Measurements from ENCODE around the gene ZFP64. TPM values are rescaled to one million over a fixed set of nuclear protein-coding genes. Genes with fewer than 3 reads are reported as not detected.
A peak's percentile ranks its signal among the peaks of the same experiment; 100 is the strongest.

The ZFP64 gene
- total RNA-seq, 5 donors from 2014 or later (not counting 1 experiment from before 2014, with no cell fraction given): 8.1 to 12.1 (median 11.7) TPM

DNA sequence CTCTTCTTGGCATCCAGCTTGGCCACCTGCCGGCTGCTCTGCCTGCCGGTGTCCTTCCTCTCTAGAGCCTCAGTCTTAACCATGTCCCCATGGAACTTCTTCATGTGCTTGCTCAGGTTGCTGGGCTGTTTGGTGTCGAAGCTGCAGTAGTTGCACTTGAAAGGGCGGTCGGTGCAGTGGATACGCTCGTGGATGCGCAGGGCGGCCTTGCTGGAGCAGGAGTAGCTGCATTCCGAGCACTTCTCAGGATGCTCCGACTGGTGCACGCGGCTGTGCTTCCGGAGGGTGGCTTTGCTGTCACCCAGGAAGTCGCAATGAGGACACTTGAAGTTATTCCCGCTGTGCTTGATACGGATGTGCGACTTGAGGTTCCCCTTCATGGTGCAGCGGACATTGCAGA lies 38.7 kb downstream of the ZFP64 start:
- no peaks in the 10 kb centered on the region for H3K4me1 ChIP-seq (ENCODE audit: control insufficient read depth in 1 of 2, extremely low read depth in 1 of 2, insufficient read depth in 2 of 2, low read length in 2 of 2)
- DNase-seq (no peak), ATAC-seq (replicated peaks in 1 of 4) (no peak)
- Mint-ChIP-seq H3K4me3 (no peak overlapping the region), H3K36me3 (peaks cover 49% of the 10 kb centered on the region), H3K27me3 (no peaks in the 10 kb centered on the region), H3K27ac (no peak overlapping the region), H3K9me3 (no peaks in the 10 kb centered on the region), H3K4me1 (no peaks in the 10 kb centered on the region)
- no peak overlapping the region for H3K27ac ChIP-seq (ENCODE audit: low read length)
- no peaks in the 10 kb centered on the region for H3K27me3 ChIP-seq (replicated peaks in 1 of 2; ENCODE audit: control insufficient read depth in 2 of 2, extremely low read depth in 1 of 2, insufficient read depth in 2 of 2, low read length in 1 of 2)
- WGBS (ENCODE audit: insufficient coverage): 98% methylated on average over 19 of the region's 19 CpGs
- POLR2A ChIA-PET: no interaction called here
- no peak overlapping the region for H3K4me3 ChIP-seq (ENCODE audit: control insufficient read depth in 1 of 2, extremely low read depth in 1 of 2, low read length in 1 of 2)
- peaks cover 16 to 18% of the 10 kb centered on the region in 2 donors for H3K36me3 ChIP-seq (ENCODE audit: control insufficient read depth in 2 of 2, extremely low read depth in 1 of 2, insufficient read depth in 1 of 2, low read length in 1 of 2)
- H3K9me3 ChIP-seq: no peaks in the 10 kb centered on the region
- CTCF ChIA-PET: no interaction called here

DNA sequence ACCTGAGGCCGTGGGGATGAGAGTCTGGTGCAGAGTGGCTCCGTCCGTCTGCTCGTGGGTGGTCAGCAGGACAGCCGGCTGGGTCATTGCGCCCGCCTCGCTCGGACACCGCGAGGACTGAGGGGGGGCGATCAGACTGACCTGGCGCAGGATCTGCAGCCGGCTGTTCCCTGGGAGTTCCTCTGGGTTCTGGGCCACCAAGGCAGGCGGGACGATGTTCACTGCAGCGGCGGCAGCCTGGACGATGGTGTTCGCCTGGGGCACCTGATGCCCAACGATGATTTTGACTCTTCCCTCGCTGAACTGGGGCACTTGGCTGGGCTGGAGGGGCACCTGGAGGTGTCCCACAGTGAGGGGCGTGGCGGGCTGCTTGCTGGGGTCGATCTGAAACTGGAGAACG lies 39.2 kb downstream of the ZFP64 start:
- ChIA-PET CTCF (no interaction called here), POLR2A (no interaction called here)
- Mint-ChIP-seq H3K4me1 (no peaks in the 10 kb centered on the region), H3K27ac (no peak overlapping the region), H3K27me3 (no peaks in the 10 kb centered on the region), H3K36me3 (peaks cover 45% of the 10 kb centered on the region), H3K4me3 (no peak overlapping the region), H3K9me3 (no peaks in the 10 kb centered on the region)
- ATAC-seq (replicated peaks in 1 of 4) (no peak), DNase-seq (no peak)
- Histone ChIP-seq H3K9me3 (no peaks in the 10 kb centered on the region), H3K4me1 (ENCODE audit: control insufficient read depth in 1 of 2, extremely low read depth in 1 of 2, insufficient read depth in 2 of 2, low read length in 2 of 2) (no peaks in the 10 kb centered on the region), H3K27ac (ENCODE audit: low read length) (no peak overlapping the region), H3K36me3 (ENCODE audit: control insufficient read depth in 2 of 2, extremely low read depth in 1 of 2, insufficient read depth in 1 of 2, low read length in 1 of 2) (peaks cover 14 to 17% of the 10 kb centered on the region in 2 donors), H3K27me3 (replicated peaks in 1 of 2; ENCODE audit: control insufficient read depth in 2 of 2, extremely low read depth in 1 of 2, insufficient read depth in 2 of 2, low read length in 1 of 2) (no peaks in the 10 kb centered on the region), H3K4me3 (ENCODE audit: control insufficient read depth in 1 of 2, extremely low read depth in 1 of 2, low read length in 1 of 2) (no peak overlapping the region)
- WGBS (ENCODE audit: insufficient coverage): 95% methylated on average over 26 of the region's 26 CpGs

DNA sequence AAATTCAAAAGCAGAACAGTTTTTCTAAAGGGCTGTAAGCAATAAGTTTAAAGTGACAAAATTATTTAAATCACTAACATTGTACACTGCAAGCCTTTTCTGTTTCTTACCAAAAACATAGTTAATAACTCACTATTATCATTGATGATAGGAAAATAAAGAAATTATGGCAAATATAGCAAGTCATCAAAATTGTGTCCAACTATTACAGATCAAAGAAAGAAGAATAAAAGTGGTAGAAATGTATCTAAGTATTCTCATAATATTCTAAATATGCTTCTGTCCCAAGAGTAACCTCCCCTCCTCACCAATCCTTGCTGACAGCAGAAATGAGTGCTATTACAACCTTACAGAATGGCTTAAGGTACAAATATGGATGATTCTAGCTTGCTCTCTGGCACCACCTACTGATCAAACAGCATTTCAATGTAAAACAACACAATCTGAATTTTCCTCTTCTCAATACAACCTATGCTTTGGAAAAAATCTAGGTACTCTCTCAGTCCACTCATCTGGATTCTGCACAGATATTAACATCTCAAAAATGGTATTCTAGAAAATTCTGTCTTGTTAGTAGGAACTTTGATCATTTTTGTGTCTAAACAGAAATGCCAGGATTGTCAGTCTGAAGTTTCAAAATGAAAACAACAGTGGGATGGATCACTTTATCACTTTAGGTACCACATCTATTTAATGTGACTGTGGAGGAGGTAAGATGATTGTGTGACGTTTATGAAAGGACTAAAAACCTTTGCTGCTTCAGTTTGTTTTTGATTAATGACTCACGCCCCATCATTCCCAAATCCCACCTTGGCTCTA lies 40.9 kb downstream of the ZFP64 start:
- Histone ChIP-seq H3K4me3 (ENCODE audit: control insufficient read depth in 1 of 2, extremely low read depth in 1 of 2, low read length in 1 of 2) (no peak overlapping the region), H3K27me3 (replicated peaks in 1 of 2; ENCODE audit: control insufficient read depth in 2 of 2, extremely low read depth in 1 of 2, insufficient read depth in 2 of 2, low read length in 1 of 2) (no peaks in the 10 kb centered on the region), H3K4me1 (ENCODE audit: control insufficient read depth in 1 of 2, extremely low read depth in 1 of 2, insufficient read depth in 2 of 2, low read length in 2 of 2) (no peaks in the 10 kb centered on the region), H3K27ac (ENCODE audit: low read length) (no peak overlapping the region), H3K36me3 (ENCODE audit: control insufficient read depth in 2 of 2, extremely low read depth in 1 of 2, insufficient read depth in 1 of 2, low read length in 1 of 2) (peaks cover 14 to 15% of the 10 kb centered on the region in 2 donors), H3K9me3 (no peaks in the 10 kb centered on the region)
- WGBS (ENCODE audit: insufficient coverage): no CpG with 5 or more reads among the region's 2 CpGs
- Mint-ChIP-seq H3K27ac (peak overlapping the region in 1 of 2 donors; percentile 0), H3K27me3 (no peaks in the 10 kb centered on the region), H3K4me3 (no peak overlapping the region), H3K4me1 (no peaks in the 10 kb centered on the region), H3K36me3 (peaks cover 32% of the 10 kb centered on the region), H3K9me3 (no peaks in the 10 kb centered on the region)
- POLR2A ChIA-PET: no interaction called here
- CTCF ChIA-PET: interaction anchor here (0.5 to 2.2 kb wide), 4 partner anchors 22 to 1977 kb away, joined by 3 to 19 read pairs (median 6); no protein-coding TSS in a partner anchor
- DNase-seq (peak in 7 of 35 experiments; percentile 3 to 58 (median 12)), ATAC-seq (replicated peaks in 1 of 4) (peak in 2 of 4 experiments; percentile 45 to 60)

DNA sequence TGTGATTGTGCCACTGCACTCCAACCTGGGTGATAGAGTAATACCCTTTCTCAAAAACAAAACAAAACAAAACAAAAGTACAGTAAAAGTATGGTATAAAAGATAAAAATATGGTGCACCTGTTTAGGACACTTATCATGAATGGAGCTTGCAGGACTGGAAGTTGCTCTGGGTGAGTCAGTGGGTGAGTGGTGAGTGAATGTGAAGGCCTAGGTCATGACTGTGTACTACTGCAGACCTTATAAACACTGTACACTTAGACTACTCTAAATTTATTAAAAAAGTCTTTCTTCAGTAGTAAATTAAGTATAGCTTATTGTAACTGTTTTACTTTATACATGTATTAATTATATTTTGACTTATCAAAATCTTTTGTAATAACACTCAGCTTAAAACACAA lies 46.0 kb downstream of the ZFP64 start:
- CTCF ChIA-PET: interaction anchor here in 1 of 2 donors (0.8 kb wide), 1 partner anchor 17 kb away, joined by 4 read pairs; no protein-coding TSS in a partner anchor
- peaks cover 17% of the 10 kb centered on the region for H3K36me3 Mint-ChIP-seq
- no peak for DNase-seq
- POLR2A ChIA-PET: no interaction called here
- Histone ChIP-seq H3K9me3 (no peaks in the 10 kb centered on the region), H3K27ac (ENCODE audit: low read length) (no peak overlapping the region), H3K36me3 (ENCODE audit: control insufficient read depth in 2 of 2, extremely low read depth in 1 of 2, insufficient read depth in 1 of 2, low read length in 1 of 2) (no peaks in the 10 kb centered on the region), H3K4me1 (ENCODE audit: control insufficient read depth in 1 of 2, extremely low read depth in 1 of 2, insufficient read depth in 2 of 2, low read length in 2 of 2) (no peaks in the 10 kb centered on the region), H3K4me3 (ENCODE audit: control insufficient read depth in 1 of 2, extremely low read depth in 1 of 2, low read length in 1 of 2) (no peak overlapping the region), H3K27me3 (replicated peaks in 1 of 2; ENCODE audit: control insufficient read depth in 2 of 2, extremely low read depth in 1 of 2, insufficient read depth in 2 of 2, low read length in 1 of 2) (no peaks in the 10 kb centered on the region)
- no peak overlapping the region for H3K27ac Mint-ChIP-seq
- no peaks in the 10 kb centered on the region for H3K27me3 Mint-ChIP-seq
- H3K9me3 Mint-ChIP-seq: no peaks in the 10 kb centered on the region
- H3K4me1 Mint-ChIP-seq: peaks cover 0 to 5% (median 3%) of the 10 kb centered on the region in 3 donors
- no peak overlapping the region for H3K4me3 Mint-ChIP-seq
- no peak for ATAC-seq (replicated peaks in 1 of 4)

DNA sequence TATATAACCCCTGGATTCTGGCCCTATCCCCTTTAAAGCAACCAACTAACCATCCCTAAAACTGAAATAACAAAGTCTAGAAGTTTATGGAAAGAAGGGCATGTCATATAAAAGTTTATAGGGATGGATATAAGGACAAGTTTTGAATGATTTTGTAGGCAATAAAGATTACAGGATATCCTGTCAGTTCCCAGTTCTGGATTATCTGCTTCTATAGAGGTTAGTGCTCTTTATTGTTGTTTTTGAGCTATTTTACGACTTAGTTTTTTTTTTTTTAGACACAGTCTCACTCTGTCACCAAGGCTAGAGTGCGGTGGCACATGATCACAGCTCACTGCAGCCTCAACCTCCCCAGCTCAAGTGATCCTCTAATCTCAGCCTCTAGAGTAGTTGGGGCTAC lies 48.3 kb downstream of the ZFP64 start:
- Mint-ChIP-seq H3K27me3 (no peaks in the 10 kb centered on the region), H3K4me1 (peaks cover 0 to 5% (median 3%) of the 10 kb centered on the region in 3 donors), H3K27ac (no peak overlapping the region), H3K4me3 (no peak overlapping the region), H3K36me3 (peaks cover 24% of the 10 kb centered on the region), H3K9me3 (no peaks in the 10 kb centered on the region)
- H3K36me3 ChIP-seq (ENCODE audit: control insufficient read depth in 2 of 2, extremely low read depth in 1 of 2, insufficient read depth in 1 of 2, low read length in 1 of 2): no peaks in the 10 kb centered on the region
- POLR2A ChIA-PET: no interaction called here
- no peak overlapping the region for H3K4me3 ChIP-seq (ENCODE audit: control insufficient read depth in 1 of 2, extremely low read depth in 1 of 2, low read length in 1 of 2)
- ATAC-seq (replicated peaks in 1 of 4) (no peak), DNase-seq (no peak)
- H3K4me1 ChIP-seq (ENCODE audit: control insufficient read depth in 1 of 2, extremely low read depth in 1 of 2, insufficient read depth in 2 of 2, low read length in 2 of 2): no peaks in the 10 kb centered on the region
- CTCF ChIA-PET: interaction anchor here in 1 of 2 donors (0.6 kb wide), 1 partner anchor 1206 kb away, joined by 3 read pairs; no protein-coding TSS in a partner anchor
- H3K9me3 ChIP-seq: no peaks in the 10 kb centered on the region
- H3K27ac ChIP-seq (ENCODE audit: low read length): no peak overlapping the region
- WGBS (ENCODE audit: insufficient coverage): no CpG with 5 or more reads among the region's 2 CpGs
- no peaks in the 10 kb centered on the region for H3K27me3 ChIP-seq (replicated peaks in 1 of 2; ENCODE audit: control insufficient read depth in 2 of 2, extremely low read depth in 1 of 2, insufficient read depth in 2 of 2, low read length in 1 of 2)

DNA sequence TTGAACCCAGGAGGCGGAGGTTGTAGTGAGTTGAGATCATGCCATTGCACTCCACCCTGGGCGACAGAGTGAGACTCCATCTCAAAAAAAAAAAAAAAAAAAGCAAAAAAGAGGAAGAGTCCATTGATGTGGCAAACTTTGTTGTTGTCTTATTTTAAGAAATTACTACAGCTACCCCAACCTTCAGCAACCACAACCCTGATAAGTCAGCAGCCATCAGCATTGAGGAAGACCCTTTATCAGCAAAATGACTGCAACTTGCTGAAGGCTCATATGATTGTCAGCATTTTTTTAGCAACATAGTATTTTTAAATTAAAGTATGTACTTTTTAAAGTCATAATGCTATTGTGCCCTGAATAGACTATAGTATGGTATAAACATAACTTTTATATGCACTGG lies 48.8 kb downstream of the ZFP64 start:
- Histone ChIP-seq H3K9me3 (no peaks in the 10 kb centered on the region), H3K4me3 (ENCODE audit: control insufficient read depth in 1 of 2, extremely low read depth in 1 of 2, low read length in 1 of 2) (no peak overlapping the region), H3K36me3 (ENCODE audit: control insufficient read depth in 2 of 2, extremely low read depth in 1 of 2, insufficient read depth in 1 of 2, low read length in 1 of 2) (no peaks in the 10 kb centered on the region), H3K27me3 (replicated peaks in 1 of 2; ENCODE audit: control insufficient read depth in 2 of 2, extremely low read depth in 1 of 2, insufficient read depth in 2 of 2, low read length in 1 of 2) (no peaks in the 10 kb centered on the region), H3K27ac (ENCODE audit: low read length) (no peak overlapping the region), H3K4me1 (ENCODE audit: control insufficient read depth in 1 of 2, extremely low read depth in 1 of 2, insufficient read depth in 2 of 2, low read length in 2 of 2) (no peaks in the 10 kb centered on the region)
- WGBS (ENCODE audit: insufficient coverage): no CpG with 5 or more reads among the region's 2 CpGs
- ATAC-seq (replicated peaks in 1 of 4) (no peak), DNase-seq (no peak)
- POLR2A ChIA-PET: no interaction called here
- Mint-ChIP-seq H3K4me3 (no peak overlapping the region), H3K9me3 (no peaks in the 10 kb centered on the region), H3K4me1 (peaks cover 0 to 5% (median 3%) of the 10 kb centered on the region in 3 donors), H3K36me3 (peaks cover 24% of the 10 kb centered on the region), H3K27me3 (no peaks in the 10 kb centered on the region), H3K27ac (no peak overlapping the region)
- CTCF ChIA-PET: interaction anchor here in 1 of 2 donors (0.6 kb wide), 1 partner anchor 1206 kb away, joined by 3 read pairs; no protein-coding TSS in a partner anchor

Data from T-cell (primary cell).